Activated naive CD4-positive, alpha-beta T cell treated with anti-CD3 and anti-CD28 coated beads, Interleukin-2, amount 10 ng/mL, durations not matched to agents 5 hours and 36 hours (primary cell): ENCODE measurements around the gene GTF2H2C. TPM values are rescaled to one million over a fixed set of nuclear protein-coding genes. Genes with fewer than 3 reads are reported as not detected.

ENCODE experiments used
- total RNA-seq, 2 experiments: library from RNA; stranded (reverse); gene quantifications; one replicate each; pipeline ENCODE4 v1.2.3, GENCODE V29; 2021

GTF2H2C gene
- 10 to 100 TPM; 32.4 to 32.6 TPM for total RNA-seq

DNA sequence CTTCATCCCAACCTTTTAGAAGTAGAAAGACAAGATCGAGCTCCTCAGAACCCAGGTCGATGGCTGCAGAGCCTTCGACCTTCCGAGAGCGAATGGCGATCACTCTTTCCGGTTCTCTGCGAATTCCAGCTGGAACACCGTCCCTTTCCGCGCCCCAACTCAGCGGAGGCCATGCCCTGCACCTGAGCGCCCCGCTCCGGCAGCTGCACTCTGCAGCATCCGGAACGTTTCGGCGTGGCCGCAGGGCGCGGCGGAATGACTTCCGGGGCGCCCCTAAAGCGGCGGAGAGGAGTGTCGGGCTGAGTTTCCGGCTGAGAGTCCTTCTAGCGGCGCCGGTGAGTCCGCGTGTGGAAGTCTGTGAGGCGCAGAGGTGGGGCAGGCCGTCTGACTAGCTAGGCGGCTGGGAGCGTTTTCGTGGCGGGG lies at the start of gene GTF2H2C:
TSS of gene GTF2H2C (plus strand) at position 284 of the 423 bp plus-strand sequence. CDS start 4,942 bp downstream, outside the sequence.

Other genes with a start within 250 kb of the GTF2H2C start
- gene CCDC125, start 227.4 kb upstream of the GTF2H2C start, total RNA-seq, result 10 to 100 TPM in 1 of 2 experiments, 1 to 10 TPM in 1; 9.6 to 11.0 TPM
- gene AK6, start 190.7 kb upstream of the GTF2H2C start, total RNA-seq, result 10 to 100 TPM; 27.8 to 32.0 TPM
- gene TAF9, start 190.7 kb upstream of the GTF2H2C start, total RNA-seq, result 10 to 100 TPM; 45.4 to 49.2 TPM
- gene RAD17, start 190.4 kb upstream of the GTF2H2C start, total RNA-seq, result 10 to 100 TPM; 22.5 to 24.9 TPM
- gene MARVELD2, start 145.1 kb upstream of the GTF2H2C start, total RNA-seq, result under 1 TPM; 0.30 to 0.46 TPM
- gene OCLN, start 67.4 kb upstream of the GTF2H2C start, total RNA-seq, result 1 to 10 TPM; 2.2 to 2.9 TPM